ENCODE data around the gene ZDHHC24.
A peak's percentile ranks its signal among the peaks of the same experiment; 100 is the strongest.

The ZDHHC24 gene

GRCh38 chr11:66505276-66505816, 40.5 kb downstream of the ZDHHC24 start:
- TF ChIP-seq, protein P1, sequence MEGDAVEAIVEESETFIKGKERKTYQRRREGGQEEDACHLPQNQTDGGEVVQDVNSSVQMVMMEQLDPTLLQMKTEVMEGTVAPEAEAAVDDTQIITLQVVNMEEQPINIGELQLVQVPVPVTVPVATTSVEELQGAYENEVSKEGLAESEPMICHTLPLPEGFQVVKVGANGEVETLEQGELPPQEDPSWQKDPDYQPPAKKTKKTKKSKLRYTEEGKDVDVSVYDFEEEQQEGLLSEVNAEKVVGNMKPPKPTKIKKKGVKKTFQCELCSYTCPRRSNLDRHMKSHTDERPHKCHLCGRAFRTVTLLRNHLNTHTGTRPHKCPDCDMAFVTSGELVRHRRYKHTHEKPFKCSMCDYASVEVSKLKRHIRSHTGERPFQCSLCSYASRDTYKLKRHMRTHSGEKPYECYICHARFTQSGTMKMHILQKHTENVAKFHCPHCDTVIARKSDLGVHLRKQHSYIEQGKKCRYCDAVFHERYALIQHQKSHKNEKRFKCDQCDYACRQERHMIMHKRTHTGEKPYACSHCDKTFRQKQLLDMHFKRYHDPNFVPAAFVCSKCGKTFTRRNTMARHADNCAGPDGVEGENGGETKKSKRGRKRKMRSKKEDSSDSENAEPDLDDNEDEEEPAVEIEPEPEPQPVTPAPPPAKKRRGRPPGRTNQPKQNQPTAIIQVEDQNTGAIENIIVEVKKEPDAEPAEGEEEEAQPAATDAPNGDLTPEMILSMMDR (IDR thresholded peaks at IDR 0.05; ENCODE audit: low read depth, low read length, missing control alignments): no peak

GRCh38 chr11:66498506-66498905, 47.3 kb downstream of the ZDHHC24 start:
- no peak overlapping the region for H3K4me3 ChIP-seq (replicated peaks; ENCODE audit: low read depth, low read length)
- TF ChIP-seq, protein P1 (IDR thresholded peaks at IDR 0.05; ENCODE audit: low read depth, low read length, missing control alignments): no peak
- no peak for DNase-seq (ENCODE audit: extremely low read depth, low read depth)

More at GRCh38 chr11:66505276-66505816, 40.5 kb downstream of the ZDHHC24 start:
- no peak for DNase-seq (ENCODE audit: extremely low read depth, low read depth)
- no peak overlapping the region for H3K4me3 ChIP-seq (replicated peaks; ENCODE audit: low read depth, low read length)

DNA sequence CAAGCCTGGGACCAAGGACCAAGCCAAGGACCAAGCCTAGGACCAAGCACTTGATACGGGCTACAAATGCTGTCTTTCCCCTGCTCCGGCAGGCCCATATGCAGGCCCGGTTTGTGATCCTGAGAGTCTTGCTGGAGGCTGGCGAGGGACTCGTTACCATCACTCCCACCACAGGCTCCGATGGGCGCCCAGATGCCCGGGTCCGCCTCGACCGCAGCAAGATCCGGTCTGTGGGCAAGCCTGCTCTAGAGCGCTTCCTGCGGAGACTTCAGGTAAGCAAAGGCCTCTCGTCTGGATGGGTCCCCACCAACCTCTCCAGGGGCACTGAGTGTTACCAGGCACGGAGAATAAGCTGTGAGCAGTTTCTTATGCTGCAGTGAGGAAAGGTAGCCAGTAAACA, 48.6 kb downstream of the ZDHHC24 start:
- TF ChIP-seq, protein P1 (IDR thresholded peaks at IDR 0.05; ENCODE audit: low read depth, low read length, missing control alignments): no peak
- DNase-seq (ENCODE audit: extremely low read depth, low read depth): no peak
- H3K4me3 ChIP-seq (replicated peaks; ENCODE audit: low read depth, low read length): no peak overlapping the region

DNA sequence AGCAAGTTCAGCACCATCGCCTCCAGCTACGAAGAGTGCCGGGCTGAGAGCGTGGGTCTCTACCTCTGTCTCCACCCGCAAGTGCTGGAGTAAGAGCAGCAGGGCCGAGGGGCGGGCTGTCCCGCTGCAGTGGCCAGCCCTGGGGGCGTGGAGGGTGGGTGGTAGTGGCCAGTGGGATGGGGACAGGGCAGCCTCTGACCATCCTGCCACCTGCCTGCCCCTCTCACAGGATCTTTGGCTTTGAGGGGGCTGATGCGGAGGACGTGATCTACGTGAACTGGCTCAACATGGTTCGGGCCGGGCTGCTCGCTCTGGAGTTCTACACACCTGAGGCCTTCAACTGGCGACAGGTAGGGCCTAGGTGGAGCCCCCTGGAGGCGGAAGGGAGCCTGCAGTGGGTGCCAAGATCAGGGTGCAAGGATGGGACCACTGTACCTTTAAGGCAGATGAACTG, 50.4 kb downstream of the ZDHHC24 start:
- no peak for DNase-seq (ENCODE audit: extremely low read depth, low read depth)
- no peak overlapping the region for H3K4me3 ChIP-seq (replicated peaks; ENCODE audit: low read depth, low read length)
- TF ChIP-seq, protein P1 (IDR thresholded peaks at IDR 0.05; ENCODE audit: low read depth, low read length, missing control alignments): peak; percentile 47

- H3K4me3 ChIP-seq (replicated peaks; ENCODE audit: low read depth, low read length): no peak overlapping the region
- DNase-seq (ENCODE audit: extremely low read depth, low read depth): no peak
- TF ChIP-seq, protein P1 (IDR thresholded peaks at IDR 0.05; ENCODE audit: low read depth, low read length, missing control alignments): no peak
Measured at GRCh38 chr11:66494935-66495334, 50.9 kb downstream of the ZDHHC24 start.

DNA sequence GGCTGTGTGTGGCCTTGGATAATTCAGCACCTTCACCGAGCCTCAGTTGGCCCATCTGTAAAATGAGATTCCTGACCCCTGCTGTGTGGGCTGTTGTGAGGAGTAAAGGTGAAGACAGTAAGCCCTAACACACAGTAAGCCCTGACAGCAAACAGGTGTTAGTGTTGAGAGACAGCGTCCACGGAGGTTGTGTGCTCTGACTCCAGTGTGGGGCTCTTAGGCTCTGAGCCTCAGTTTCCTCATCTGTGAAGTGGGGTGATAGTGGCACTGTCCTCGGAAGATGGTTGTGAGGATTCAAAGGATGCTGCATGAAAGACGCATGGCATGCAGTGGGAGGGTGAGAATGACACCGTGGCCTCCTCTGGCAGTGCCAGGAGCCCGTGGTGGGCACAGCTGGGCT, 51.4 kb downstream of the ZDHHC24 start:
- no peak for DNase-seq (ENCODE audit: extremely low read depth, low read depth)
- H3K4me3 ChIP-seq (replicated peaks; ENCODE audit: low read depth, low read length): no peak overlapping the region
- TF ChIP-seq, protein P1 (IDR thresholded peaks at IDR 0.05; ENCODE audit: low read depth, low read length, missing control alignments): no peak

GRCh38 chr11:66493130-66493529, 52.7 kb downstream of the ZDHHC24 start:
- no peak overlapping the region for H3K4me3 ChIP-seq (replicated peaks; ENCODE audit: low read depth, low read length)
- DNase-seq (ENCODE audit: extremely low read depth, low read depth): no peak
- TF ChIP-seq, protein P1 (IDR thresholded peaks at IDR 0.05; ENCODE audit: low read depth, low read length, missing control alignments): no peak
